SK-N-SH (cell line): Measurements from ENCODE around the gene HBA2. TPM values are rescaled to one million over a fixed set of nuclear protein-coding genes. Genes with fewer than 3 reads are reported as not detected.

Experiments
- CTCF ChIA-PET: fragments of 300-600, 350-600 bp; formaldehyde crosslinking; extraction: SDS; loops from one replicate; lab custom pipeline; 2021; lab: Yijun Ruan, JAX
- POLR2A ChIA-PET: fragments of 350-600 bp; sonication (Branson Sonifier 250); formaldehyde crosslinking; extraction: SDS; loops from one replicate; lab custom pipeline; 2020; ENCODE audit warnings: antibody characterized with exemption, inconsistent platforms; lab: Yijun Ruan, JAX
- DNase-seq: peaks from one replicate; pipeline ENCODE4 v3.0.0; 2012
- H2AFZ ChIP-seq: fragments of 200-600 bp; sonication (generic); 2 replicates; pipeline ENCODE4 v1.8.1; 2016; ENCODE audit warnings: antibody characterized with exemption, mild to moderate bottlenecking, low read depth
- H3F3A ChIP-seq: fragments of 200-600 bp; sonication (generic); replicated peaks from 2 replicates; pipeline ENCODE3; 2016; ENCODE audit warnings: antibody characterized with exemption, mild to moderate bottlenecking; ENCODE audit not compliant: insufficient read depth
- H3K27ac ChIP-seq, 2 experiments: fragments of 200-500 bp in 1 of 2; fragments of 200-600 bp in 1 of 2; sonication (Bioruptor generic) in 1 of 2; sonication (generic), shearing (Covaris generic) in 1 of 2; 2 replicates each; pipeline versions ENCODE4 v1.5.1 to v1.6.1; 2014 to 2016; ENCODE audit warnings: low read depth in 2 of 2, inconsistent platforms in 1 of 2, low read length in 1 of 2, mild to moderate bottlenecking in 1 of 2, mixed read lengths in 1 of 2
- H3K27me3 ChIP-seq: fragments of 200-600 bp; sonication (generic), shearing (Covaris generic); 2 replicates; pipeline ENCODE4 v1.6.1; 2016; ENCODE audit warnings: mixed run types; ENCODE audit not compliant: insufficient read depth
- H3K36me3 ChIP-seq, 2 experiments: fragments of 200-500 bp in 1 of 2; fragments of 200-600 bp in 1 of 2; sonication (Bioruptor generic) in 1 of 2; sonication (generic) in 1 of 2; replicated peaks in 1 of 2; 2 replicates each; pipeline versions ENCODE3 to v1.5.1; 2014 to 2016; ENCODE audit warnings: low read length in 1 of 2, mild to moderate bottlenecking in 1 of 2; ENCODE audit not compliant: insufficient read depth in 2 of 2, control insufficient read depth in 1 of 2
- H3K4me1 ChIP-seq, 2 experiments: fragments of 200-500 bp in 1 of 2; fragments of 200-600 bp in 1 of 2; sonication (Bioruptor generic) in 1 of 2; sonication (generic), shearing (Covaris generic) in 1 of 2; 2 replicates each; pipeline versions ENCODE4 v1.5.1 to v1.6.1; 2014 to 2016; ENCODE audit warnings: low read depth in 1 of 2, low read length in 1 of 2, mixed run types in 1 of 2; ENCODE audit not compliant: insufficient read depth in 2 of 2, control insufficient read depth in 1 of 2
- H3K4me2 ChIP-seq: fragments of 200-600 bp; sonication (generic), shearing (Covaris generic); 2 replicates; pipeline ENCODE4 v1.6.1; 2017; ENCODE audit warnings: mixed run types
- H3K4me3 ChIP-seq, 2 experiments: fragments of 200-500 bp in 1 of 2; fragments of 200-600 bp in 1 of 2; sonication (Bioruptor generic) in 1 of 2; sonication (generic), shearing (Covaris generic) in 1 of 2; 2 replicates each; pipeline versions ENCODE4 v1.5.1 to v1.8.1; 2014 to 2016; ENCODE audit warnings: low read depth in 2 of 2, inconsistent platforms in 1 of 2, low read length in 1 of 2, mild to moderate bottlenecking in 1 of 2, mixed read lengths in 1 of 2, moderate library complexity in 1 of 2
- H3K79me2 ChIP-seq: fragments of 200-600 bp; sonication (generic); 2 replicates; pipeline ENCODE4 v1.8.1; 2017; ENCODE audit warnings: mild to moderate bottlenecking; ENCODE audit not compliant: insufficient read depth
- H3K9ac ChIP-seq: fragments of 200-600 bp; sonication (generic); 2 replicates; pipeline ENCODE4 v1.6.1; 2017; ENCODE audit warnings: mixed run types
- H3K9me2 ChIP-seq: fragments of 200-600 bp; sonication (generic); 2 replicates; pipeline ENCODE4 v1.6.1; 2017; ENCODE audit warnings: mixed run types
- H3K9me3 ChIP-seq: fragments of 200-600 bp; sonication (generic); 2 replicates; pipeline ENCODE4 v1.6.1; 2017; ENCODE audit warnings: mixed run types, mild to moderate bottlenecking, moderate library complexity
- H4K20me1 ChIP-seq: fragments of 200-600 bp; sonication (generic); 2 replicates; pipeline ENCODE4 v1.6.1; 2017; ENCODE audit warnings: mild to moderate bottlenecking, mixed run types; ENCODE audit not compliant: insufficient read depth
- CHD2 ChIP-seq: fragments of 150-350 bp; IDR thresholded peaks from 2 replicates; pipeline ENCODE4 v1.6.1; 2018; ENCODE audit warnings: low read length; ENCODE audit not compliant: partially characterized antibody
- FOSL2 ChIP-seq: IDR thresholded peaks from 2 replicates; pipeline ENCODE4 v1.4.0; 2012; ENCODE audit warnings: low read depth, mild to moderate bottlenecking, moderate library complexity, borderline replicate concordance
- GATA2 ChIP-seq: sonication (generic); formaldehyde crosslinking; IDR thresholded peaks from 2 replicates; pipeline ENCODE4 v1.5.0; 2020; ENCODE audit warnings: mild to moderate bottlenecking, missing genetic modification reagents
- IRF3 ChIP-seq: fragments of 150-350 bp; IDR thresholded peaks from 2 replicates; pipeline ENCODE4 v1.6.1; 2016; ENCODE audit warnings: mild to moderate bottlenecking, low read depth, low read length
- JUND ChIP-seq: IDR thresholded peaks from 2 replicates; pipeline ENCODE4 v1.4.0; 2012
- MEF2A ChIP-seq: IDR thresholded peaks from 2 replicates; pipeline ENCODE4 v1.4.0; 2012; ENCODE audit warnings: low read depth, borderline replicate concordance
- MXI1 ChIP-seq: IDR thresholded peaks from 2 replicates; pipeline ENCODE4 v1.6.1; 2012; ENCODE audit warnings: mild to moderate bottlenecking, low read depth, low read length, improper control_type of control experiment
- NFIC ChIP-seq: IDR thresholded peaks from 2 replicates; pipeline ENCODE4 v1.4.0; 2012; ENCODE audit warnings: borderline replicate concordance
- NRF1 ChIP-seq: IDR thresholded peaks from 2 replicates; pipeline ENCODE4 v1.6.1; 2012; ENCODE audit warnings: low read depth, mild to moderate bottlenecking, low read length
- PBX3 ChIP-seq: IDR thresholded peaks from 2 replicates; pipeline ENCODE4; 2012
- POLR2AphosphoS5 ChIP-seq: IDR thresholded peaks from 2 replicates; pipeline ENCODE4 v1.6.1; 2012; ENCODE audit warnings: low read depth, low read length
- RCOR1 ChIP-seq: fragments of 150-350 bp; IDR thresholded peaks from 2 replicates; pipeline ENCODE4 v1.6.1; 2017; ENCODE audit warnings: antibody characterized with exemption, low read length
- SIN3A ChIP-seq: IDR thresholded peaks from 2 replicates; pipeline ENCODE4 v1.6.1; 2012; ENCODE audit warnings: low read depth, mild to moderate bottlenecking, low read length, moderate library complexity, borderline replicate concordance
- TAF1 ChIP-seq: IDR thresholded peaks from 2 replicates; pipeline ENCODE4 v1.6.1; 2012; ENCODE audit warnings: low read depth, mild to moderate bottlenecking, low read length, moderate library complexity, borderline replicate concordance
- TEAD4 ChIP-seq: IDR thresholded peaks from 2 replicates; pipeline ENCODE4 v1.4.0; 2012; ENCODE audit warnings: mild to moderate bottlenecking, borderline replicate concordance; ENCODE audit not compliant: insufficient read depth
- WGBS: methylation state at CpG from one replicate; pipeline ENCODE4 v1.1.6; 2017; ENCODE audit warnings: low lambda C conversion rate; 5-methylcytosine and 5-hydroxymethylcytosine counted together
- polyA plus RNA-seq, 3 experiments: library from polyadenylated mRNA; depleted of rRNA; stranded (reverse); fragments of >200 nt; gene quantifications; 2 replicates each; pipeline ENCODE4 v1.2.3, GENCODE V29; 2012
- TF ChIP-seq, protein P1 (sequence below): fragments of 200-600 bp; sonication (generic); IDR thresholded peaks from 2 replicates; pipeline ENCODE4 v1.6.1; 2017; ENCODE audit warnings: antibody characterized with exemption, mild to moderate bottlenecking, moderate library complexity
- TF ChIP-seq, protein P2 (sequence below): fragments of 150-350 bp; IDR thresholded peaks from 2 replicates; pipeline ENCODE4 v1.6.1; 2017; ENCODE audit warnings: antibody characterized with exemption, low read length, low read depth, borderline replicate concordance
- TF ChIP-seq, protein P3 (sequence below): IDR thresholded peaks from 2 replicates; pipeline ENCODE4 v1.4.0; 2012; ENCODE audit warnings: low read depth
- TF ChIP-seq, protein P4 (sequence below): IDR thresholded peaks from 2 replicates; pipeline ENCODE4 v1.4.0; 2012; ENCODE audit warnings: low read depth, borderline replicate concordance

Gene HBA2
- polyA plus RNA-seq, 1 of the 3 experiments (the other 2 are of a cell fraction), result not detected

- H3K9me3 ChIP-seq, result no peaks in the 10 kb centered on the region
- no peak overlapping the region for H2AFZ ChIP-seq
- peaks cover 11% of the 10 kb centered on the region for H4K20me1 ChIP-seq
- POLR2A ChIA-PET, result interaction anchor here (1.0 kb wide), 1 partner anchor 74 kb away, joined by 3 read pairs; no protein-coding TSS in a partner anchor
- no peak overlapping the region for H3K9ac ChIP-seq
- peaks cover 14% of the 10 kb centered on the region for H3K27me3 ChIP-seq
- 0% methylated on average over 18 of the region's 89 CpGs for WGBS
- peaks cover 3 to 6% of the 10 kb centered on the region in 2 experiments for H3K36me3 ChIP-seq
- H3F3A ChIP-seq, result peaks cover 4% of the 10 kb centered on the region
- CTCF ChIA-PET, result interaction anchor here (0.6 to 7.5 kb wide), 71 partner anchors 8 to 384 kb away, joined by 3 to 120 read pairs (median 4); partner anchors contain the start of genes ARHGDIG, AXIN1, HBM and NPRL3
- TF ChIP-seq, protein P1, sequence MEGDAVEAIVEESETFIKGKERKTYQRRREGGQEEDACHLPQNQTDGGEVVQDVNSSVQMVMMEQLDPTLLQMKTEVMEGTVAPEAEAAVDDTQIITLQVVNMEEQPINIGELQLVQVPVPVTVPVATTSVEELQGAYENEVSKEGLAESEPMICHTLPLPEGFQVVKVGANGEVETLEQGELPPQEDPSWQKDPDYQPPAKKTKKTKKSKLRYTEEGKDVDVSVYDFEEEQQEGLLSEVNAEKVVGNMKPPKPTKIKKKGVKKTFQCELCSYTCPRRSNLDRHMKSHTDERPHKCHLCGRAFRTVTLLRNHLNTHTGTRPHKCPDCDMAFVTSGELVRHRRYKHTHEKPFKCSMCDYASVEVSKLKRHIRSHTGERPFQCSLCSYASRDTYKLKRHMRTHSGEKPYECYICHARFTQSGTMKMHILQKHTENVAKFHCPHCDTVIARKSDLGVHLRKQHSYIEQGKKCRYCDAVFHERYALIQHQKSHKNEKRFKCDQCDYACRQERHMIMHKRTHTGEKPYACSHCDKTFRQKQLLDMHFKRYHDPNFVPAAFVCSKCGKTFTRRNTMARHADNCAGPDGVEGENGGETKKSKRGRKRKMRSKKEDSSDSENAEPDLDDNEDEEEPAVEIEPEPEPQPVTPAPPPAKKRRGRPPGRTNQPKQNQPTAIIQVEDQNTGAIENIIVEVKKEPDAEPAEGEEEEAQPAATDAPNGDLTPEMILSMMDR, result no peak
- TF ChIP-seq POLR2AphosphoS5, result no peak
- no peak for TF ChIP-seq TEAD4
- peak; percentile 97 for TF ChIP-seq CHD2
- 0 out of 2 replicates have a peak, but pooled peaks have one; percentile 8 for TF ChIP-seq PBX3
- TF ChIP-seq, protein P2, sequence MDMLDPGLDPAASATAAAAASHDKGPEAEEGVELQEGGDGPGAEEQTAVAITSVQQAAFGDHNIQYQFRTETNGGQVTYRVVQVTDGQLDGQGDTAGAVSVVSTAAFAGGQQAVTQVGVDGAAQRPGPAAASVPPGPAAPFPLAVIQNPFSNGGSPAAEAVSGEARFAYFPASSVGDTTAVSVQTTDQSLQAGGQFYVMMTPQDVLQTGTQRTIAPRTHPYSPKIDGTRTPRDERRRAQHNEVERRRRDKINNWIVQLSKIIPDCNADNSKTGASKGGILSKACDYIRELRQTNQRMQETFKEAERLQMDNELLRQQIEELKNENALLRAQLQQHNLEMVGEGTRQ, result no peak
- TF ChIP-seq GATA2 (CRISPR knock-in tag), result no peak
- TF ChIP-seq NFIC, result no peak
- 0 out of 2 replicates have a peak, but pooled peaks have one; percentile 43 for TF ChIP-seq MXI1
- 0 out of 2 replicates have a peak, but pooled peaks have one; percentile 30 for TF ChIP-seq RCOR1
- no peak for TF ChIP-seq IRF3
- TF ChIP-seq, protein P3, sequence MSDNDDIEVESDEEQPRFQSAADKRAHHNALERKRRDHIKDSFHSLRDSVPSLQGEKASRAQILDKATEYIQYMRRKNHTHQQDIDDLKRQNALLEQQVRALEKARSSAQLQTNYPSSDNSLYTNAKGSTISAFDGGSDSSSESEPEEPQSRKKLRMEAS, result peak; percentile 96
- TF ChIP-seq JUND, result no peak
- TF ChIP-seq MEF2A, result no peak
- TF ChIP-seq, protein P4, sequence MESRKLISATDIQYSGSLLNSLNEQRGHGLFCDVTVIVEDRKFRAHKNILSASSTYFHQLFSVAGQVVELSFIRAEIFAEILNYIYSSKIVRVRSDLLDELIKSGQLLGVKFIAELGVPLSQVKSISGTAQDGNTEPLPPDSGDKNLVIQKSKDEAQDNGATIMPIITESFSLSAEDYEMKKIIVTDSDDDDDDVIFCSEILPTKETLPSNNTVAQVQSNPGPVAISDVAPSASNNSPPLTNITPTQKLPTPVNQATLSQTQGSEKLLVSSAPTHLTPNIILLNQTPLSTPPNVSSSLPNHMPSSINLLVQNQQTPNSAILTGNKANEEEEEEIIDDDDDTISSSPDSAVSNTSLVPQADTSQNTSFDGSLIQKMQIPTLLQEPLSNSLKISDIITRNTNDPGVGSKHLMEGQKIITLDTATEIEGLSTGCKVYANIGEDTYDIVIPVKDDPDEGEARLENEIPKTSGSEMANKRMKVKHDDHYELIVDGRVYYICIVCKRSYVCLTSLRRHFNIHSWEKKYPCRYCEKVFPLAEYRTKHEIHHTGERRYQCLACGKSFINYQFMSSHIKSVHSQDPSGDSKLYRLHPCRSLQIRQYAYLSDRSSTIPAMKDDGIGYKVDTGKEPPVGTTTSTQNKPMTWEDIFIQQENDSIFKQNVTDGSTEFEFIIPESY, result peak; percentile 95
- no peak for TF ChIP-seq FOSL2
- no peak for TF ChIP-seq NRF1
- TF ChIP-seq SIN3A, result peak; percentile 62; the same call in 1 of the 2 replicates
- no peak for TF ChIP-seq TAF1
- H3K79me2 ChIP-seq, result no peaks in the 10 kb centered on the region
- peak; percentile 95 for DNase-seq
- peak overlapping the region; percentile 91 for H3K4me2 ChIP-seq
- H3K4me3 ChIP-seq, result peak overlapping the region; percentile 42 to 56
- no peaks in the 10 kb centered on the region for H3K9me2 ChIP-seq
- H3K4me1 ChIP-seq, result peaks cover 0 to 10% of the 10 kb centered on the region in 2 experiments; a peak in 1 of 4 replicates
- H3K27ac ChIP-seq, result no peak overlapping the region
These were observed 8.2 kb downstream of the HBA2 start for GRCh38 chr16:180681-181564.
